PC-9 (cell line): ENCODE data around the gene FOXN3. TPM values are rescaled to one million over a fixed set of nuclear protein-coding genes. Genes with fewer than 3 reads are reported as not detected.

Experiments used
- BruUV-seq: library from RNA; stranded (reverse); fragments of 400-500 nt; replicated peaks from 2 replicates; lab custom pipeline; 2021; lab: Mats Ljungman, UMichigan
- CTCF ChIA-PET: fragments of 300-600 bp; sonication (Branson Sonifier 250); formaldehyde crosslinking; loops from one replicate; lab custom pipeline; 2022; ENCODE audit warnings: antibody characterized with exemption; lab: Charles Lee
- POLR2A ChIA-PET: fragments of 300-600 bp; sonication (Branson Sonifier 250); formaldehyde crosslinking; loops from one replicate; lab custom pipeline; 2022; ENCODE audit warnings: antibody characterized with exemption; ENCODE audit not compliant: unreplicated experiment; lab: Charles Lee
- DNase-seq, 2 experiments: peaks; one replicate each; pipeline versions ENCODE4 v3.0.0 to v3.0.0-alpha.2; 2015 to 2022; ENCODE audit warnings: mixed read lengths in 1 of 2
- H2AFZ ChIP-seq: fragments of 200-600 bp; sonication (generic); 2 replicates; pipeline ENCODE4 v1.8.1; 2017; ENCODE audit warnings: antibody characterized with exemption
- H3F3A ChIP-seq: fragments of 200-600 bp; sonication (generic); 2 replicates; pipeline ENCODE4 v1.8.1; 2017; ENCODE audit warnings: antibody characterized with exemption, mild to moderate bottlenecking, low read depth; ENCODE audit not compliant: insufficient read depth
- H3K27ac ChIP-seq: fragments of 200-600 bp; sonication (generic); 2 replicates; pipeline ENCODE4 v1.6.1; 2016; ENCODE audit warnings: mixed run types
- H3K27me3 ChIP-seq: fragments of 200-600 bp; sonication (generic); 2 replicates; pipeline ENCODE4 v1.6.1; 2016; ENCODE audit warnings: low read depth, mixed run types; ENCODE audit not compliant: insufficient read depth
- H3K36me3 ChIP-seq: fragments of 200-600 bp; sonication (generic); 2 replicates; pipeline ENCODE4 v1.6.1; 2016; ENCODE audit warnings: low read depth, mixed run types
- H3K4me1 ChIP-seq: fragments of 200-600 bp; sonication (generic); replicated peaks from 2 replicates; pipeline ENCODE4 v1.6.1; 2016; ENCODE audit warnings: mixed run types; ENCODE audit not compliant: insufficient read depth
- H3K4me2 ChIP-seq: fragments of 200-600 bp; sonication (generic); 2 replicates; pipeline ENCODE4 v1.6.1; 2017; ENCODE audit warnings: mixed run types
- H3K4me3 ChIP-seq: fragments of 200-600 bp; sonication (generic); 2 replicates; pipeline ENCODE4 v1.6.1; 2016; ENCODE audit warnings: mixed run types
- H3K79me2 ChIP-seq: fragments of 200-600 bp; sonication (generic); 2 replicates; pipeline ENCODE4 v1.6.1; 2017; ENCODE audit warnings: low read depth, mixed run types
- H3K9me2 ChIP-seq: fragments of 200-600 bp; sonication (generic); 2 replicates; pipeline ENCODE4 v1.8.1; 2017; ENCODE audit warnings: mild to moderate bottlenecking; ENCODE audit not compliant: insufficient read depth
- H3K9me3 ChIP-seq: fragments of 200-600 bp; sonication (generic); 2 replicates; pipeline ENCODE4 v1.8.1; 2016; ENCODE audit warnings: low read depth; ENCODE audit not compliant: insufficient read depth
- H4K20me1 ChIP-seq: fragments of 200-600 bp; sonication (generic); 2 replicates; pipeline ENCODE4 v1.8.1; 2017; ENCODE audit not compliant: insufficient read depth
- CTCF ChIP-seq: fragments of 200-600 bp; sonication (generic); conservative IDR thresholded peaks from 2 replicates; pipeline ENCODE4 v1.6.1; 2017; ENCODE audit warnings: mixed run types, antibody characterized with exemption, mild to moderate bottlenecking, moderate library complexity
- EZH2 ChIP-seq: fragments of 200-600 bp; sonication (generic); IDR thresholded peaks from 2 replicates; pipeline ENCODE4 v1.8.0; 2017; ENCODE audit warnings: antibody characterized with exemption, low read depth
- intact Hi-C: fragments of 100-400 bp; cut with micrococcal nuclease; formaldehyde crosslinking; loops from one replicate; pipeline ENCODE4 v1.10.0; 2022; ENCODE audit not compliant: unreplicated experiment
- total RNA-seq: library from RNA; stranded (reverse); gene quantifications from 2 replicates; pipeline ENCODE4 v1.2.3, GENCODE V29; 2021

The FOXN3 gene
- total RNA-seq, 1 experiment from 2014 or later: 4.2 TPM

GRCh38 chr14:89427426-89428172 is 10.6 kb upstream of the FOXN3 start:
- H3F3A ChIP-seq: no peaks in the 10 kb centered on the region
- H2AFZ ChIP-seq: no peak overlapping the region
- TF ChIP-seq CTCF (no peak), EZH2 (no peak)
- no TSS peak for BruUV-seq
- H4K20me1 ChIP-seq: no peaks in the 10 kb centered on the region
- H3K36me3 ChIP-seq: no peaks in the 10 kb centered on the region
- ChIA-PET POLR2A (no interaction called here), CTCF (no interaction called here)
- H3K4me1 ChIP-seq: no peaks in the 10 kb centered on the region
- no peaks in the 10 kb centered on the region for H3K9me3 ChIP-seq
- intact Hi-C loops: no loop called here
- H3K4me2 ChIP-seq: no peak overlapping the region
- no peak for DNase-seq
- no peaks in the 10 kb centered on the region for H3K79me2 ChIP-seq
- H3K9me2 ChIP-seq: no peaks in the 10 kb centered on the region
- H3K27ac ChIP-seq: no peak overlapping the region
- H3K27me3 ChIP-seq: peaks cover 20% of the 10 kb centered on the region; the same call in 1 of the 2 replicates
- no peak overlapping the region for H3K4me3 ChIP-seq

- no TSS peak for BruUV-seq
- H3K9me3 ChIP-seq: no peaks in the 10 kb centered on the region
- ChIA-PET CTCF (no interaction called here), POLR2A (no interaction called here)
- DNase-seq: peak in 1 of 2 experiments; percentile 34
- H3K4me3 ChIP-seq: no peak overlapping the region
- H3K4me2 ChIP-seq: no peak overlapping the region
- no peaks in the 10 kb centered on the region for H3K4me1 ChIP-seq
- H3K9me2 ChIP-seq: no peaks in the 10 kb centered on the region
- H3K27me3 ChIP-seq: peaks cover 14% of the 10 kb centered on the region; the same call in 1 of the 2 replicates
- no peak overlapping the region for H3K27ac ChIP-seq
- no peak for TF ChIP-seq EZH2
- TF ChIP-seq CTCF: no peak
- no peaks in the 10 kb centered on the region for H3K79me2 ChIP-seq
- no peaks in the 10 kb centered on the region for H4K20me1 ChIP-seq
- no peaks in the 10 kb centered on the region for H3K36me3 ChIP-seq
- H2AFZ ChIP-seq: no peak overlapping the region
- H3F3A ChIP-seq: no peaks in the 10 kb centered on the region
- intact Hi-C loops: no loop called here
Observed at GRCh38 chr14:89425931-89426330, 8.9 kb upstream of the FOXN3 start.

GRCh38 chr14:89424241-89424640 is 7.2 kb upstream of the FOXN3 start:
- no peaks in the 10 kb centered on the region for H3K9me2 ChIP-seq
- no peak overlapping the region for H2AFZ ChIP-seq
- H3K9me3 ChIP-seq: no peaks in the 10 kb centered on the region
- no peak overlapping the region for H3K4me2 ChIP-seq
- BruUV-seq: no TSS peak
- H3K27me3 ChIP-seq: peaks cover 9% of the 10 kb centered on the region; the same call in 1 of the 2 replicates
- H3K4me1 ChIP-seq: no peaks in the 10 kb centered on the region
- no peaks in the 10 kb centered on the region for H3K79me2 ChIP-seq
- no peaks in the 10 kb centered on the region for H4K20me1 ChIP-seq
- H3F3A ChIP-seq: no peaks in the 10 kb centered on the region
- no peak overlapping the region for H3K4me3 ChIP-seq
- no peaks in the 10 kb centered on the region for H3K36me3 ChIP-seq
- DNase-seq: no peak
- no peak for TF ChIP-seq CTCF
- TF ChIP-seq EZH2: no peak
- ChIA-PET CTCF (no interaction called here), POLR2A (no interaction called here)
- intact Hi-C loops: no loop called here
- H3K27ac ChIP-seq: no peak overlapping the region
